Right forelimb (tissue), 1 donor: Measurements from ENCODE around the gene TMPRSS6.

Experiments used
- DNase-seq: peaks from one replicate; pipeline ENCODE4 v3.0.0-alpha.2; 2018

Gene TMPRSS6

DNA sequence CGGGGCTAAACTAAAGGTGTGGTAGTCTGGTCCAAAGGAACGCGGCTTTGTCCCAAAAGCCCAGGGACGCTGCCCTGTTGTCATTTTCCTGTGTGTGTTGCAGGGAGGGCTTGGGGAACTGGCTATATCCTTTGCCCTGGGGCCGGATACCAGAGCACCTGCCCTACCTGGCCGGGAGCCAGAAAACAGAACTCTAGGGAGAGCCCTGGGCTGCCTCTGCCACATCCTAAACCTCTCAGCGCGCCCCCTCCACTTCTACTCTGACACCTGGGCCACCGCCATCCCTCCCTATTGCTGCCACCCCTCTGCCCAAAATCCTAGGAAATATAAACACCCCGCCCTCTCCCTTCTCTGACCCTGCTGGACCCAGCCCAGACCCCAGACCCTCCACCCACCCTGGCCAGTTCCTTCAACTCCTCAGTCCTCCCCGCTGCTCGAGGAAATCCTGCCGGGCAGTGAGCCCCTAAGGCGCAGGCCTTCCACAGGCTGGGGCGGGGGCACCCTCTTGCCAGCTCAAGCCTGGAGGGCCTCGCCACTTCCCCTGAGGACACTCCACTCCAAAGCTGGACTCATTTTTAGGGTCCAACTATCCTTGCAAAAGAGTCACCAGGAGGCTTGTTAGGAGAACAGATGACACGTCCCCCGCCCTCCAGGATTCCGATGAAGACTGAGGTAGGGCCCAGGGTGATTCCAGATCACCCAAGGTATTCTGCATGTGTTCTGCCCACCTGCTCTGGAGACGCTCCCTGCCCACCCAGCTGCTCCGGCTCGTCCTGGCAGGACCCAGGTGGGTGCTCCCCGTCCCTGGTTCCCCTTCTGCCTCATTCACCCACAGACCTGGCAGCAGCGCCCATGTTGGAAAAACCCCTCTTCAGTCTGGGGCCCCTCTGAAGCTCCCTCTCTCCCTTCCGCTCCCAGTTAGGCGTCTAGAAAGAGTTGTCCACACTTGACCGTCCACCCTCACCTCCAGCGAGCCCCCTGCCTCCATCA, 45.8 kb downstream of the TMPRSS6 start:
- no peak for DNase-seq

DNA sequence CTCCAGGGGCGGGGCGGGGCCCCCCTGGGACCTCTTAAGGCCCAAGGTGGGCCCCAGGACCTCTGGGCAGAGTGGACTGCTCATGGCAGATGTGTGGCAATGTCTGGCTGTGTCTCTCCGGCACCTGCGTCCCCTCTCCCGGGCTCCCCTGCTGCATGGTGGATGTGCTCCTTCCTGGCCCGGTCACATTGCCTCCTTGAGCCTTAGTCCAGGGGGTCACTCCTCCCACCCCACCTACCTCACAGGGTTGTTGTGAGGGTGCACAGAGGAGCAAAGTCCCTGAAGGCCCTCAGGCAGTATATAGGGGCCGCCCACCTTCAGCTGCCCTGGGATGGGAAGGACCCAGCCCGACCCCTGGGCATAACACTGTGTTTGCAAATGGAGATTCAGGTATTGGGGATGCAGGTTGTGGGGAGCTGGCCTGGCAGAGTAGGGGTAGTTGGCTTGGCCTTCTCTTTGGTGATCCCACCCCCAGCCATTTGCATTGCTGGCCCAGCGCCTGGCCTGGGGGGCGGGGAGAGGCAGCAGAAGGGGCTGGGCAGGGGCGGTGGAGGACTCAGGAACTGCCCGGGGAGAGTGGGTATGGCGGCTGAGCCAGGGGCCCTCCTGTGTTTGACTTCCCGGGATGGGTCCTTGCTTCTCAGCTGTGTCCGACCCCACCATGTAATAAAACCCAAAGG, 46.7 kb downstream of the TMPRSS6 start:
- DNase-seq, result no peak

DNA sequence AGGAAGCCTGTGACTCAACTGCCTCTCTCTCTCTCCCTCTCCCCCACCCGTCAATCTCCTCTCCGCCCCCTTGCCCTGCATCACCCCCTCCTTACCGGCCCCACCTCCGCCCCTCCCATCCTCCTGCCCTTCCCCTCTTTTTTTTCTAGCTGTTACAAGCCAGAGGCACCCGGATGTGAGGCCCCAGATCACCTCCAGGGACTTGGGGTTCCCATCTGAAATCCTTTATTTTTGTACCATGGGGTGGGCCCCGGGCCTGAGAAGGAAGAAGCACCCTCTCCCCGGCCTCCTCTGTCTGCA, 47.2 kb downstream of the TMPRSS6 start:
- no peak for DNase-seq

DNA sequence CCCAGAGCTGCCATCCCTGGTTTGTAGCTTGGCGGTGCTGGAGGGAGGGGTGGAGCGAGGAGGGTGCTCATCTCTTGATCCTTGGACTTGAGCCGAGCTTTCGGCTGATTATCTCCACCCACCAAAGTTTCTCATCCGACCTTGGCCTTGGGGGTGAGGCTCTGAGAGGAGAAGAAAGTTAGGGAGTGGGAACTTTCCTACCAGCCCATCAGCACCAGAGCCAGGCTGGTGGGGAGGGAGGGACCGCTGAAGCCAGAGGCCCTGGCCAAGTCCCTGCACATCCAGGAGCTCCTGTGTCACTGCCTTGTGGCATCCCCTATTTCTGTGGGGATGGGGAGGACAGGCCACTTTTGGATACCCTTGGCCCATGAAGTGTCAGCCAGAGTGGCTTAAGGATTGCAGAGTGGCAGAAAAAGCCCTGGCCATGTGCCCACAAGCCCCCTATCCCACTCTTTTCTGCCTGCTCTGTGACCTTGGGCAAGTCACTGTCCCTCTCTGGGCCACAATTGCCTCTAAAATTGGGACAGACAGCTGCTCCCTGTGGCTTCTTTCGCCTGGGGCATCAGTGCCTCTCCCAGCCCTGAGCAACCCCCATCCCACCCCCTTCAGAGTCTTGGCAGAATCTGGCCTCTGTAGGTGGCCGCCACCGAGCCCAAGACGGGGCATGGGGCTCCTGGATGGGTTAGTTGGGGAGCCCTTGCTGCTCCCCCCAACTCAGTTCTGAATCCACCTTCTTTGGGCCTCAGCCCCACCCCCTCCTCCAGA, 47.7 kb downstream of the TMPRSS6 start:
- no peak for DNase-seq

DNA sequence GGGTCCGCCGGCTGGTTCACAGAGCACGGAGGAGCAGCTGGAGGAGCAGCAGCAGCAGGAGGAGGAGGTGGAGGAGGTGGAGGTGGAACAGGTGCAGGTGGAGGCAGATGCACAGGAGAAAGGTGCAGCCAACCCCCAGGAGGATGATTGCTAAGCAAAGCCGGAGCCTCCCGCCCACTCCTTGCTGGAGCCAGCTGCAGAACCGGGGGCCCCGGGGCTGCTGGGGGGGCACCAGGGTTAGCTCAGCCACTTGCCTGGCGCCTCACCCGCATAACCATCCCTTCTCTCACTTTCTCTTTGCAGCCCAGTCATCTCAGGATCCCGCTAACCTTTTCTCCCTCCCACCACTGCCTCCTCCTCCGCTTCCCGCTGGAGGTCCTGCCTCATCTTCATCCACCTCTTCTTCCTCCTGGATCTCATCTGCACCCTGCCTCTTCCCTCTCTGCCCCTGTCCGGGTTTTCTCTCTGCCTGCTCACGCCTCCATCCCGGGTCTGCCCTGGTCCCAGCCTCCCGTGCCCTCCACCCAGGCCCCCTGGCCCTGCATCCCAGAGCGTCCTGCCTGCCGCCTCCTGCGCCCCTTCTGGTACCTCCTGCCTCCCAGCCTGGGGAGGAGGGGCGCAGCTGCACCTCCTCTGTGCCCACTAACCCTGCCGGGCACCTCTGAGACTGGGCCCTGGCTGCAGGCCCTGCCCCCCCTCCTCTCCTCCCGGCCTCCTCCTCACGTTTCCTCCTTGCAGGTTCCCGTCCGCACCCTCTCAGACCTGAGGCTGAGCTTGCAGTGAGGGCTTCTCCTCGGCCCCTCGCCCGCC, 48.5 kb downstream of the TMPRSS6 start:
- DNase-seq, result no peak

DNA sequence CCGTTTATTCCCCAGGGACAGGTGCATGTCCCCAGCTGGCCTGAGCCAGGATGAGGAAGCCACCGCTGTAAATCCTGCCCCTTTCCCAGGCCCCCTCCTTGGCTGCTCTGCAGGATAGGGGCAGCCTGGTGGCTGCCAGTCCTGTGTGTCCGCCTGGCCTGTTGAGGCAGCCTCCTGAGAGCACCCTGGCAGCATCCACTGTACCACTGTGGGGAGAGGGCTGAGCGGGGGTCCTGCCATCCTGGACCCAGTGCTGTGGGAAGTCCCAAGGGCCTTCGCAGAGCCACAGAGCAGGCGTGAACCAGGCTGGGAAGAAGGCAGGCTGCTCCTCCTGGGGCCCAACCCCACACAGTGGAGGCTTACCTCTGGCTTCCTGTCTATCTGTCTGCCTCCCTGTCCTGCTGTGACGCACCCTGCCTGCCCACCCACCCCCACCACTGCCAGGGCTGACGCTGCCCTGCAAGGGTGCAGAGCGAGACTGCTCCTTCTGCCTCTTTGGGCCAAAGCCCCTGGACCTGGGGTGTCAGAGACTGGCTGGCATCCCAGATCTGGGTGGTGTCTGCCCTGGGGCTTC, 49.5 kb downstream of the TMPRSS6 start:
- no peak for DNase-seq

DNA sequence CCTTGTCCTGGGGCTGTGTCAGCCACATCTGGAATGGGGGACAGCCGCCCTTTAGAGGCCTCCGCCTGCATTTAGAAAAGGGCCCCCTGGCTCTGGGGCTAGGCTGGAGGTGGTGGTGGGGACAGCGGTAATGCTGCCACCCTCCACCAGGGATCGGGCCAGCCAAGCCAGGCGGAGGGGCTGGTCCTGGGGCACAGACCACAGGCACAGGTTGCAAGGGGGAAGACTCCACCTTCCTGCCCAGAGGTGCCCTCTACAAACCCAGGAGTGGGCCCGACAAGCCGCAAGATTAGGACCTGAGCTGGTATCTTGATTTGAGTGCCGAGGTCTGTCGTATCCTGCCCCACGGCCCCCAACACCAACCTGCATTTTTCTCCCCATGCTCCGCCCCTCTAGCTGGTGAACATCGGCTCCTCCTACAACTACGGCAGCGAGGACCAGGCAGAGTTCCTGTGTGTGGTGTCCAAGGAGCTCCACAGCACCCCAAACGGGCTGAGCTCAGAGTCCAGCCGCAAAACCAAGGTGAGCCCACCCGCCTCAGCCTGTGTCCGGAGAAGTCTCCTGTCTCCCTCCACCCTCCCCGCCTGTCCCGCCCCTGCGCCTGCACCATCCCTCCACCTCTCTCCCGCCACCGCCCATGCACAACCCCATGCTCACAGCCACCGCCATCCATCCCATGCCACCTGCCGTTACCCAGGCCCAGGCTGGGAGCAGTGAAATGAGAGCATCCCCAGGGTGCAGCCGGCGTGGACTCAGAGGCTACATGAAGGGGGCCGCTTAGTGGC, 50.4 kb downstream of the TMPRSS6 start:
- DNase-seq, result no peak

DNA sequence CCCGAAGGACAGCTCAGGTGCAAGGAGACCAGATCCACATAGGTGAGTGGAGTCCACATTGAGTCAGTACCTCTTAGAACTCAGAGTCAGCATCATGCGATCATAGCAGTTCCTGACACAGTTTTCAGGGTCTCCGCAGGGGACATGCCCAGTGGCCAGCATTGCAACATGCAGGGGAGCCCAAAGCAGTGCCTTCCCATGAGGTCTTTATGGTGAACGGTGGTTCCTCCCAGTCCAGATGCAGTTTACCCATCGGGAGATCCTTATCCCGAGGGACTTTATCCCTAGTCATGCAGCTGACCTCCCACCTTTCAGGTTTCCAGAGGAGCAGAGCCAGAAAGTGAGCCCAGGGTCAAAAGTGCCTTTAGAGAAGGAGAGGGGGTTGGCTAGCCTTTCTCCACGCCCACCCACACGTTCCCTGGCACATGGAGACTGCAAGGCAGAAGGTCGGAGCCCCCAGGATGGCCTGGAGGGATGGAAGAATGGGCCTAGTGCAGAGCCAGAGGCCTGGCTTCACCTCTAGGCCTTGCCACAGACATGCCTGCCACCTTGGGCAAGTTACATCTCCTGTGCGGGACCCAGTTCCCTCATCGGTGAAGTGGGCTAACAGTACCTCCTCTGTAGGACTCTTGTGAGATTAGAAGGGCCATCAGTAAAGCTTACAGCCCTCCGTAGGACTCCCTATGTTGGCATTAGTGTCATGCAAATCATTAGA, 51.6 kb downstream of the TMPRSS6 start:
- DNase-seq, result no peak

DNA sequence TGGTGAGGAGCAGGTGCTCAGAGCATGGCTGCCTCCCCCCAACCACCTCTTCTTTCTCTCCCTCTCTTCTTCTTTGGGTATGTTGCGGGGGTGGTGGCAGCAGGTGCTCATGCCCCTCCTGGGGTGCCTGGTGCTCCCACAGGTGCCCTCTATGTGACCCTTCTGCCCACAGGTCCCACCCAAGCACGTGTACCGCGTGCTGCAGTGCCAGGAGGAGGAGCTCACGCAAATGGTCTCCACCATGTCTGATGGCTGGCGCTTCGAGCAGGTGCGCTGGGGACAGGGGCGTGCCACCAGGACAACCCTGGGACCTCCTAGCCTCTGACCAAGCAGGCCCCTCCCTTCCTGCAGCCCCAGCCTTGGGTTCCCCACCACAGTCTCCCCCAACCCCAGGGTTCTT, 52.3 kb downstream of the TMPRSS6 start:
- DNase-seq, result no peak

DNA sequence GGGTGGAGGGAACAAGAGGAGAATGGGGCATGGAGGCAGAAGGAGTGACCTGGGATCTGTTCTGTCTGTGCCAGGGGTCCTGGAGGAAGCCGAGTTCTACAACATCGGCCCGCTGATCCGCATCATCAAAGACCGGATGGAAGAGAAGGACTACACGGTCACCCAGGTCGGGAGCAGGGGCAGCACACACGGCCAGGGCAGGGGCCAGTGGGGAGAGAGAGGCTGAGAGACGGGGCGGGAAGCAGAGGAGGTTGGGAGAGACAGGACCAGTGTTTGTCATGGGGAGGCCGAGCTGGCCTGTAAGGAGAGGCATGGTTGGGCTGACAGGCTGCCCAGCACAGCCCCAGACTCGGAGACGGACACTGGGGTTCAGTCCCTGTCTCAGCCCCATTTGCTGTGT, 53.3 kb downstream of the TMPRSS6 start:
- no peak for DNase-seq

DNA sequence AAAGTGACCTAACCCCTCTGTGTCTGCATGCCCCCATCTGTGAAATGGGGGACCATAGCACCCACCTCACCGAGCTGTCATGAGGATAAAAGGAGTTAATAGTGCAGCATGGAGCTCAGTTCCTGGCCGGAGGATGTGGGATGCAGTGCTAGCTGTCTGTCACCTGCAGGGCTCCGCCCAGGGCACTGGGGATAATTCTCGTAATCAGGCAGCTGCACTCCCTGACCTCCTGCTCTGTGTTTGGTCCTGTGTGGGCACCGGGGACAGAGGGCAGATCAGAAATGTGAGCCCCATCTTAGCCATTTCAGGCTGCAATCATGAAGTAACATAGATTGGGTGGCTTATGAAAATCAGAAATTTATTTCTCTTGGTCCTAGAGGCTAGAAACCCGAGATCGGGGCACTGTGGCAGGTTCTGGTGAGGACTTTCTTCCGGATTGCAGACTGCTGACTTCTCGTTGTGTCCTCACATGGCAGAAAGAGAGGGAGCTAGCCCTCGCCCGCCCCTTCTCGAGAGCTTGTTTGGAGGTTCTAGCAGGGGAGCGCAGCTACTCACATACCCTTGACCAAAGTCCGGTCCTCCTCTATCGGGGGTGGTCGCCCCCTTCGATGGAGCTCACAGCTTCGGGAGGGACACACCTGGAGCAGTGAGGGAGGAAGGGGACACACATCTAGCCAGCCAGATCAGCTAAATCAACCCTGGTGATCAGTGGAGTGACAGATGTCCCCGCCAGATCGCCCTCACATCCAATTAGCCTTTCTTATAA, 54.7 kb downstream of the TMPRSS6 start:
- no peak for DNase-seq

DNA sequence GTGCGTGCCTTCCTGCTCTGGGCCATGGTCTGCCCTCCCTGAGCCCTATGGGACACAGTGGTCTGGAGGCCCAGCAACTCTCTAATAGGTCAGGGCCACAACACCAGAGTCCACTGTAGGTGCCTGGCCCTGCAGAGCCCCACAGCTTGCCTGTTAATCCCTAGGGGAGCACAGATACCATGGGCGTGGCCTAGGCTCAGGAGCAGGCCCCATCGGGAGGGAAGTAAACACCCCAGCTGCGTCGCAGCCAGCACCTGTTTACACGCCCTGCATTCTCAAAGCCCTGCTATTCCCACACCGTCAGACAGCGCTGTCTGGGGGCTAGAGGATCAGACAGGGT, 55.5 kb downstream of the TMPRSS6 start:
- DNase-seq, result no peak

DNA sequence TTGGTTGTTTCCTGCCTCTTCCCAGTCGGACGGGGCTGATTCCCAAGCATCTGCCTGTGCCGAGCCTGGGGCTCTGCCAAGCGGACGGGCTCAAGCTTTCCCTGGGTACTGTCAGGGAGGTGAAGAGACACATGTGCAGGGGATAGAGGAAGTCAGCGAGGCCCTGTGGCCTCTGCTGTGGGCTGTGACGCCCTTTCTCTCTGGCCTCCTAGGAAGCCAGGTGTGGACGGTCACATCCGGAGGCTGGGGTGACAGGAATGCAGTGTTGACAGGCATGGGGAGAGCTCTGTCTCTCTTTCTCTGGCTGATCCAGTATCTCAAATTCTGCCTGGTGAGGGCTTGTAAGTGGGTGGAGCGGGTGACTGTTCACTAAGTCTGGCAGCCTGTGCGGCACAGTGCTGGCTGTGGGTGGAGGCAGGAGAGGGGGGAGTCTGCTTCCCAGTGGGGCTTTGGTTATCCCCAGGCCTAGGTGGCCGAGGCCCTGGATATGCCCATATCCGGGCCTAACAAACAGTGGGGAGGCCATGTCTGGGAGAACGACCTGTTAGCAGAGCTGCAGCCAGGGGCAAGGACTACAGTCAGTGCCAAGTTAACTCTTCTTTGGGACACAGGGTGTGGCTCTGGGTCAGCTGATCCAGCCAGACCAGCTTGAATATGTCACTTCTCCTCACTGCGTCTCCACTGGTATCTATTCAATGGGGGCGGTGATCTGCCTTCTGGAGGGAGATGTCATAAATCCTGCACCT, 56.0 kb downstream of the TMPRSS6 start:
- DNase-seq, result no peak

DNA sequence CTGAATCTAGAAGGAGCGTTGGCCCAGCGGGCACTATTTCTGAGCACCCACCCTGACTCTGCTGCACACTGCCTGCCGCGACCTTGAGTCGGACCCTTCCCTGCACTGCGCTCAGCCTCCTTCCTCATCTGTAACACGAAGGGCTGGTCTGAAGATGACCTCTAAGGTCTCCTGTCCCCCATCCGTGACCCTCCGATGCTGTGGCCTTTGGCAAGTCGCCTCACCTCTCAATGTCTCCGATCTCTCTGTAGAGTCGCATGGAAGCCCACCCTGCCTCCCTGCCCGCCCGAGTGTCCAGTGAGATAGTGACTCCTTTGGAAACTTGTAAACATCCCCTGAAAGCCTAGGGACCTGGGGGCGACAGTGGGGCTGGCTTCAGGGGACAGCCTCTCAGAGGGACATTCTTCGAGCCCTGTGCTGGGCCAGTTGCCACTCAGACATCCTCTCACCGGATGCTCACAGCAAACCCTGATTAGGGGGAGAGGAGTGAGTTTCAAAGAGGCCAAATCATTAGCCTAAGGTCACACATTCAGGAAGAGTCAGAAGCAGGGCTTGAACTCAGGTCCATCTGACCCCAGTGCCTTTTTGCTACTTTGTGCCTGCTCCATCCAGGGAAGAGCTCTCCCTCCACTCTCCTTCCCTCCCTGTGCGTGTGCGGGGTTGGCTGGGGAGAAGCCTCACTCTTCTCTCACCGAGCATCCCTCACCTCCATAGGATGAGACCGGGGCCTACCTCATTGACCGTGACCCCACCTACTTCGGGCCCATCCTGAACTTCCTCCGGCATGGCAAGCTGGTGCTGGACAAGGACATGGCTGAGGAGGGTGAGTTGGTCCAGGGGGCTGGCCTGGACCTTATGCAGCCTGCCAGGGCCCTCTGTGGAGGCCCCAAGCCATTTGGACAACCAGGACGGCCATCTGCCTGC, 56.9 kb downstream of the TMPRSS6 start:
- DNase-seq, result no peak

DNA sequence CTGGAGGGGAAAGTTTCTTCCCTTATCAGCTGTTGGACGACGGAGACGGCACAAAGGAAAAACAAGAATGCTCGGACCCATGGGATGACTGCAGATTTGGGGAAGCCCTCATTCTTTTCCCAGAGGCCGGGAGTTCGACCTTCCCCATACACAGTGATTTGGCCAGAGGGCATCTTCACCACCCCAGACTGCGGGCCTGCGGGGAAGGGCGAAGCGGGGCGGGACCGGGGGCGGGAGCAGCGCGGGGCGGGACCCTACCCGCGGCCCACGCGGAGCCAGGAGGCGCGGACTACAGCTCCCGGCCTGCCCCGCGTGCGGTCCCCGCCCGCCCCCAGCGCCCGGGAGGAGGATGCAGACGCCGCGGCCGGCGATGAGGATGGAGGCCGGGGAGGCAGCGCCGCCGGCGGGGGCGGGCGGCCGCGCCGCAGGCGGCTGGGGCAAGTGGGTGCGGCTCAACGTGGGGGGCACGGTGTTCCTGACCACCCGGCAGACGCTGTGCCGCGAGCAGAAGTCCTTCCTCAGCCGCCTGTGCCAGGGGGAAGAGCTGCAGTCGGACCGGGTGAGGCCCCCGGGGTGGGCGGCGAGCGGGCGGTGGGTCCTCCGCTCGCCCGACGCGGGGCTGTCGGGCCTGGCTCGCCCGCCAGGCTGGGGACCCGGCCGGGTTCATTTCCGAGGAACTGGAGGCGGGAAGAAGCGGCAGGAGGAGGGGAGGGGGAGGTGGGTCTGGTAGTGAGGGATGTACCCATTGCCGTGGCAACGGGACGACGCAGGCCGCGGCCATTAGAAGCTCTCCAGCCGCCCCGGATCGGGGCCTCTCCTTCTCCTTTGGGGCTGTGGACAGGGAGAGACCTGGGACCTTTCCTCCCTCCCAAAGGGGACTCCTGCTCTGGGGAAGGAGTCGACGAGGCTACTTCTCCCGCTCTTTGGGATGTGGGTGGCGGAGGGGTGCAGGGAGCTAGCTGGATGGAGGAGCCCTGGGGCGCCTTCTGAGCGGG, 57.8 kb downstream of the TMPRSS6 start, which contains the start of gene KCTD17:
KCTD17 (plus strand) TSS at position 352 of the 995 bp plus-strand sequence; CDS start at position 371, 19 bp downstream.
- DNase-seq, result peak; percentile 83

DNA sequence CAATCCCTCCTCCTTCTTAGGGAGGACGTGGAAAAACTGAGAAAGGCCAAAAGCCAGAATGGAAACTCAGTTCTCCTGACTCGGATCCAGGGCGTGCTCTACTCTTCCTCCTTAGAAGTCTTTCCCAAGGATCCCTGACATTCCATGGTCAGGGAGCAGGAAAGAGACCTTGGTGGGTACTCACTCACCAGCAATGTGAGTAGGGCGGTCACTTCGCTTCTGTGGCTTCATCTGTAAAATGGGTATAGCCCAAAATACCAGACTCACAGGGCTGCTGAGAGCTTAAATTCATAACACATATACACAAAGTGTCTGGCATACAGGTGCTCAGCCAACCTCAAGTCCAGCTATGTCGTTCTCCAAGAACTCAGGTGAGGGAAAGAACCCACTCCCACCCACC, 58.6 kb downstream of the TMPRSS6 start:
- DNase-seq, result no peak

DNA sequence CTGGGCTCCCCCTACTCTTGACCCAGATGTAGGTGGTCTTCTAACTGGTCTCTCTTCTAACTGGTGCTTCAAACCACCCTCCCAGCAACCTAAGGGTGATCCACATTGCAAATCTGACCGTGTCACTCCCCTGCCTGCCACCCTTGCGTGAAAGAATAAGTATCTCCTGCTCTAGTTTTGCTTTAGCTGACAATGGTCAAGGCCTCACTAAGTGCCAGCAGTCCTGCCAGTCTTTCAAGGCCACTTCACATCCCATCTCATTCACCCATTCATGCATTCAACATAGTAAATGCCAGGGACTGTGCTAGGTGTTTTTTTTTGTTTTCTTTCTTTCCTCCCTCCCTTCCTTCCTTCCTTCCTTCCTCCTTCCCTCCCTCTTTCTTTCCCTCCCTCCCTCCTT, 60.3 kb downstream of the TMPRSS6 start:
- no peak for DNase-seq
